HepG2 (cell line): ENCODE data around the gene PSMD1. TPM values are rescaled to one million over a fixed set of nuclear protein-coding genes. Genes with fewer than 3 reads are reported as not detected.
A peak's percentile ranks its signal among the peaks of the same experiment; 100 is the strongest.

Experiments
- ATRX ChIP-seq: sonication (generic); formaldehyde crosslinking; IDR thresholded peaks from 2 replicates; pipeline ENCODE4 v1.4.0; 2020; ENCODE audit warnings: missing genetic modification reagents, borderline replicate concordance
- FOXA3 ChIP-seq: IDR thresholded peaks from 2 replicates; pipeline ENCODE4 v1.6.1; 2016; ENCODE audit warnings: missing genetic modification reagents, missing compliant biosample characterization
- KLF13 ChIP-seq: sonication (generic); formaldehyde crosslinking; IDR thresholded peaks from 2 replicates; pipeline ENCODE4 v1.4.0; 2020; ENCODE audit warnings: mild to moderate bottlenecking, missing genetic modification reagents
- MXD4 ChIP-seq: IDR thresholded peaks from 2 replicates; pipeline ENCODE4 v1.6.1; 2016; ENCODE audit warnings: mild to moderate bottlenecking, missing biosample characterization, missing genetic modification reagents
- NFYC ChIP-seq: IDR thresholded peaks from 2 replicates; pipeline ENCODE4 v1.6.1; 2016; ENCODE audit warnings: missing genetic modification reagents, missing compliant biosample characterization
- PLSCR1 ChIP-seq: sonication (generic); formaldehyde crosslinking; IDR thresholded peaks from 2 replicates; pipeline ENCODE4 v1.5.0; 2020; ENCODE audit warnings: missing genetic modification reagents, mild to moderate bottlenecking, borderline replicate concordance
- PPARG ChIP-seq: conservative IDR thresholded peaks from 2 replicates; pipeline ENCODE4 v1.6.1; 2016; ENCODE audit warnings: missing biosample characterization, missing genetic modification reagents
- RELA ChIP-seq: sonication (generic); formaldehyde crosslinking; IDR thresholded peaks from 2 replicates; pipeline ENCODE4 v1.4.0; 2020; ENCODE audit warnings: missing genetic modification reagents
- RFX1 ChIP-seq: fragments of 450-650 bp; IDR thresholded peaks from 2 replicates; pipeline ENCODE4 v1.6.1; 2017
- SMAD3 ChIP-seq: sonication (generic); formaldehyde crosslinking; IDR thresholded peaks from 2 replicates; pipeline ENCODE4 v1.4.0; 2020; ENCODE audit warnings: missing genetic modification reagents
- YEATS2 ChIP-seq: sonication (generic); formaldehyde crosslinking; IDR thresholded peaks from 2 replicates; pipeline ENCODE4 v1.4.0; 2020; ENCODE audit warnings: missing genetic modification reagents, borderline replicate concordance
- ZFYVE20 ChIP-seq: sonication (generic); formaldehyde crosslinking; IDR thresholded peaks from 2 replicates; pipeline ENCODE4 v1.8.0; 2023; ENCODE audit warnings: low read depth, mild to moderate bottlenecking, moderate library complexity, missing genetic modification reagents, borderline replicate concordance
- ZNF232 ChIP-seq: sonication (generic); formaldehyde crosslinking; IDR thresholded peaks from 2 replicates; pipeline ENCODE4 v1.4.0; 2020; ENCODE audit warnings: missing genetic modification reagents, borderline replicate concordance
- ZNF572 ChIP-seq: sonication (generic); formaldehyde crosslinking; IDR thresholded peaks from 2 replicates; pipeline ENCODE4 v1.5.1; 2020; ENCODE audit warnings: mild to moderate bottlenecking, missing genetic modification reagents
- ZNF775 ChIP-seq: sonication (generic); formaldehyde crosslinking; IDR thresholded peaks from 2 replicates; pipeline ENCODE4 v1.4.0; 2020; ENCODE audit warnings: missing genetic modification reagents, mild to moderate bottlenecking, moderate library complexity, borderline replicate concordance
- ZNF850 ChIP-seq: sonication (generic); formaldehyde crosslinking; conservative IDR thresholded peaks from 2 replicates; pipeline ENCODE4 v1.9.0; 2021; ENCODE audit warnings: mild to moderate bottlenecking, missing genetic modification reagents
- polyA plus RNA-seq, 8 experiments: library from polyadenylated mRNA; depleted of rRNA in 3 of 8; stranded (reverse) in 7 of 8; unstranded in 1 of 8; fragments of >200 nt; fragmentation: Illumina TruSeq in 4 of 8; extraction: Trizol in 4 of 8; gene quantifications; 2 replicates each; pipeline versions ENCODE4 v1.2.1 to v1.2.3, GENCODE V29; 2011 to 2016; ENCODE audit warnings: low read depth in 4 of 8, missing spikeins in 1 of 8, mixed read lengths in 1 of 8; ENCODE audit not compliant: insufficient read depth in 1 of 8
- total RNA-seq, 5 experiments: library from RNA; depleted of rRNA; stranded (reverse); fragments of >200 nt; fragmentation: Illumina TruSeq; extraction: Trizol; gene quantifications; 2 replicates each; pipeline ENCODE4 v1.2.3, GENCODE V29; 2016; ENCODE audit warnings: low read depth in 1 of 5
- TF ChIP-seq, protein P1 (sequence below): conservative IDR thresholded peaks from 2 replicates; pipeline ENCODE4 v1.6.1; 2018; ENCODE audit warnings: missing genetic modification reagents
- TF ChIP-seq, protein P2 (sequence below): sonication (generic); formaldehyde crosslinking; IDR thresholded peaks from 2 replicates; pipeline ENCODE4 v1.4.0; 2020; ENCODE audit warnings: mild to moderate bottlenecking, missing genetic modification reagents, borderline replicate concordance
- TF ChIP-seq, protein P3 (sequence below): sonication (generic); formaldehyde crosslinking; IDR thresholded peaks from 2 replicates; pipeline ENCODE4 v1.8.1; 2023; ENCODE audit warnings: missing genetic modification reagents, inconsistent platforms, borderline replicate concordance
- TF ChIP-seq, protein P4 (sequence below): IDR thresholded peaks from 2 replicates; pipeline ENCODE4 v1.6.1; 2016; ENCODE audit warnings: low read depth, control low read depth

The PSMD1 gene
- total and polyA plus RNA-seq, 2 of the 13 experiments (the other 11 are each of a cell fraction or from before 2014, with no cell fraction given): 136 to 191 TPM

GRCh38 chr2:231065966-231066365 is 9.3 kb downstream of the PSMD1 start (continued):
- TF ChIP-seq, protein P1, sequence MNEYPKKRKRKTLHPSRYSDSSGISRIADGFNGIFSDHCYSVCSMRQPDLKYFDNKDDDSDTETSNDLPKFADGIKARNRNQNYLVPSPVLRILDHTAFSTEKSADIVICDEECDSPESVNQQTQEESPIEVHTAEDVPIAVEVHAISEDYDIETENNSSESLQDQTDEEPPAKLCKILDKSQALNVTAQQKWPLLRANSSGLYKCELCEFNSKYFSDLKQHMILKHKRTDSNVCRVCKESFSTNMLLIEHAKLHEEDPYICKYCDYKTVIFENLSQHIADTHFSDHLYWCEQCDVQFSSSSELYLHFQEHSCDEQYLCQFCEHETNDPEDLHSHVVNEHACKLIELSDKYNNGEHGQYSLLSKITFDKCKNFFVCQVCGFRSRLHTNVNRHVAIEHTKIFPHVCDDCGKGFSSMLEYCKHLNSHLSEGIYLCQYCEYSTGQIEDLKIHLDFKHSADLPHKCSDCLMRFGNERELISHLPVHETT (CRISPR knock-in tag): no peak
- TF ChIP-seq PLSCR1 (CRISPR knock-in tag) (no peak), ZNF850 (CRISPR knock-in tag) (no peak), FOXA3 (peak; percentile 94), ZFYVE20 (CRISPR knock-in tag) (no peak), ZNF232 (CRISPR knock-in tag) (no peak), SMAD3 (CRISPR knock-in tag) (peak; percentile 26; the same call in 1 of the 2 replicates), MXD4 (no peak), PPARG (CRISPR knock-in tag) (peak; percentile 59; the same call in 1 of the 2 replicates), ATRX (no peak), ZNF572 (CRISPR knock-in tag) (no peak), KLF13 (CRISPR knock-in tag) (no peak), RELA (CRISPR knock-in tag) (no peak), NFYC (CRISPR knock-in tag) (no peak), ZNF775 (CRISPR knock-in tag) (no peak), RFX1 (no peak), YEATS2 (CRISPR knock-in tag) (peak; percentile 28; the same call in 1 of the 2 replicates)
- TF ChIP-seq, protein P2, sequence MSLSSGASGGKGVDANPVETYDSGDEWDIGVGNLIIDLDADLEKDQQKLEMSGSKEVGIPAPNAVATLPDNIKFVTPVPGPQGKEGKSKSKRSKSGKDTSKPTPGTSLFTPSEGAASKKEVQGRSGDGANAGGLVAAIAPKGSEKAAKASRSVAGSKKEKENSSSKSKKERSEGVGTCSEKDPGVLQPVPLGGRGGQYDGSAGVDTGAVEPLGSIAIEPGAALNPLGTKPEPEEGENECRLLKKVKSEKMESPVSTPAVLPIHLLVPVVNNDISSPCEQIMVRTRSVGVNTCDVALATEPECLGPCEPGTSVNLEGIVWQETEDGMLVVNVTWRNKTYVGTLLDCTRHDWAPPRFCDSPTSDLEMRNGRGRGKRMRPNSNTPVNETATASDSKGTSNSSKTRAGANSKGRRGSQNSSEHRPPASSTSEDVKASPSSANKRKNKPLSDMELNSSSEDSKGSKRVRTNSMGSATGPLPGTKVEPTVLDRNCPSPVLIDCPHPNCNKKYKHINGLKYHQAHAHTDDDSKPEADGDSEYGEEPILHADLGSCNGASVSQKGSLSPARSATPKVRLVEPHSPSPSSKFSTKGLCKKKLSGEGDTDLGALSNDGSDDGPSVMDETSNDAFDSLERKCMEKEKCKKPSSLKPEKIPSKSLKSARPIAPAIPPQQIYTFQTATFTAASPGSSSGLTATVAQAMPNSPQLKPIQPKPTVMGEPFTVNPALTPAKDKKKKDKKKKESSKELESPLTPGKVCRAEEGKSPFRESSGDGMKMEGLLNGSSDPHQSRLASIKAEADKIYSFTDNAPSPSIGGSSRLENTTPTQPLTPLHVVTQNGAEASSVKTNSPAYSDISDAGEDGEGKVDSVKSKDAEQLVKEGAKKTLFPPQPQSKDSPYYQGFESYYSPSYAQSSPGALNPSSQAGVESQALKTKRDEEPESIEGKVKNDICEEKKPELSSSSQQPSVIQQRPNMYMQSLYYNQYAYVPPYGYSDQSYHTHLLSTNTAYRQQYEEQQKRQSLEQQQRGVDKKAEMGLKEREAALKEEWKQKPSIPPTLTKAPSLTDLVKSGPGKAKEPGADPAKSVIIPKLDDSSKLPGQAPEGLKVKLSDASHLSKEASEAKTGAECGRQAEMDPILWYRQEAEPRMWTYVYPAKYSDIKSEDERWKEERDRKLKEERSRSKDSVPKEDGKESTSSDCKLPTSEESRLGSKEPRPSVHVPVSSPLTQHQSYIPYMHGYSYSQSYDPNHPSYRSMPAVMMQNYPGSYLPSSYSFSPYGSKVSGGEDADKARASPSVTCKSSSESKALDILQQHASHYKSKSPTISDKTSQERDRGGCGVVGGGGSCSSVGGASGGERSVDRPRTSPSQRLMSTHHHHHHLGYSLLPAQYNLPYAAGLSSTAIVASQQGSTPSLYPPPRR: 0 out of 2 replicates have a peak, but pooled peaks have one; percentile 30
- TF ChIP-seq, protein P3, sequence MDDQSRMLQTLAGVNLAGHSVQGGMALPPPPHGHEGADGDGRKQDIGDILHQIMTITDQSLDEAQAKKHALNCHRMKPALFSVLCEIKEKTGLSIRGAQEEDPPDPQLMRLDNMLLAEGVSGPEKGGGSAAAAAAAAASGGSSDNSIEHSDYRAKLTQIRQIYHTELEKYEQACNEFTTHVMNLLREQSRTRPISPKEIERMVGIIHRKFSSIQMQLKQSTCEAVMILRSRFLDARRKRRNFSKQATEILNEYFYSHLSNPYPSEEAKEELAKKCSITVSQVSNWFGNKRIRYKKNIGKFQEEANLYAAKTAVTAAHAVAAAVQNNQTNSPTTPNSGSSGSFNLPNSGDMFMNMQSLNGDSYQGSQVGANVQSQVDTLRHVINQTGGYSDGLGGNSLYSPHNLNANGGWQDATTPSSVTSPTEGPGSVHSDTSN (CRISPR knock-in tag): no peak
- TF ChIP-seq, protein P4, sequence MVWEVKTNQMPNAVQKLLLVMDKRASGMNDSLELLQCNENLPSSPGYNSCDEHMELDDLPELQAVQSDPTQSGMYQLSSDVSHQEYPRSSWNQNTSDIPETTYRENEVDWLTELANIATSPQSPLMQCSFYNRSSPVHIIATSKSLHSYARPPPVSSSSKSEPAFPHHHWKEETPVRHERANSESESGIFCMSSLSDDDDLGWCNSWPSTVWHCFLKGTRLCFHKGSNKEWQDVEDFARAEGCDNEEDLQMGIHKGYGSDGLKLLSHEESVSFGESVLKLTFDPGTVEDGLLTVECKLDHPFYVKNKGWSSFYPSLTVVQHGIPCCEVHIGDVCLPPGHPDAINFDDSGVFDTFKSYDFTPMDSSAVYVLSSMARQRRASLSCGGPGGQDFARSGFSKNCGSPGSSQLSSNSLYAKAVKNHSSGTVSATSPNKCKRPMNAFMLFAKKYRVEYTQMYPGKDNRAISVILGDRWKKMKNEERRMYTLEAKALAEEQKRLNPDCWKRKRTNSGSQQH (CRISPR knock-in tag): no peak
